K562 (cell line): ENCODE results near the gene TPO. TPM values are rescaled to one million over a fixed set of nuclear protein-coding genes. Genes with fewer than 3 reads are reported as not detected.
"Not testable (repeated sequence)": the region's sequence is repeated elsewhere in the genome, so short reads cannot be mapped to it uniquely, and the experiment has no call there.

Experiments used
- ATAC-seq: fragments of 200-7000 bp; cut with Tn5 transposase; 3 replicates; pipeline ENCODE4 v1.9.1; 2020; ENCODE audit warnings: moderate library complexity
- BruUV-seq: library from RNA; stranded (reverse); fragments of 400-500 nt; replicated peaks from 2 replicates; lab custom pipeline; 2021; lab: Mats Ljungman, UMichigan
- CTCF ChIA-PET: fragments of 300-600 bp; formaldehyde crosslinking; extraction: SDS; loops from one replicate; lab custom pipeline; 2021; ENCODE audit warnings: low intra/inter-chr PET ratio; lab: Yijun Ruan, JAX
- POLR2A ChIA-PET: fragments of 300-600, 350-650 bp; sonication (Branson Sonifier 250); formaldehyde crosslinking; extraction: SDS; loops from one replicate; lab custom pipeline; 2021; ENCODE audit warnings: antibody characterized with exemption, inconsistent platforms; lab: Yijun Ruan, JAX
- DNase-seq, 4 experiments: peaks; one replicate each; pipeline versions ENCODE4 v3.0.0 to v3.0.0-alpha.2; 2011 to 2018; ENCODE audit warnings: low spot score in 3 of 4, mixed read lengths in 3 of 4; ENCODE audit errors: extremely low read depth in 1 of 4
- FAIRE-seq: peaks from 2 replicates; lab custom pipeline; 2011; peaks lifted over from hg19 to GRCh38; lab: Jason Lieb, UNC
- H2AFZ ChIP-seq: 2 replicates; pipeline ENCODE4 v1.6.0; 2011; ENCODE audit warnings: low read depth, low read length, control low read depth, inconsistent platforms
- H3K27ac ChIP-seq: fragments of 200-600 bp; 3 replicates; pipeline ENCODE4 v1.8.0; 2011; ENCODE audit warnings: low read depth, mild to moderate bottlenecking, control low read depth, inconsistent platforms, low read length, moderate library complexity, mixed read lengths; ENCODE audit errors: extremely low read depth
- H3K27me3 ChIP-seq, 2 experiments: fragments of 300-600 bp in 1 of 2; 2 replicates in 1 of 2; 3 replicates in 1 of 2; pipeline versions ENCODE4 v1.6.0 to v1.8.0; 2011; ENCODE audit warnings: inconsistent platforms in 2 of 2, low read length in 2 of 2, mild to moderate bottlenecking in 1 of 2, mixed read lengths in 1 of 2, moderate library complexity in 1 of 2; ENCODE audit not compliant: control insufficient read depth in 2 of 2, insufficient read depth in 2 of 2
- H3K36me3 ChIP-seq: fragments of 300-600 bp; 3 replicates; pipeline ENCODE4 v1.8.0; 2011; ENCODE audit warnings: mild to moderate bottlenecking, low read length, inconsistent platforms; ENCODE audit not compliant: control insufficient read depth, insufficient read depth
- H3K4me1 ChIP-seq, 2 experiments: fragments of 200-600 bp in 1 of 2; replicated peaks in 1 of 2; 2 replicates in 1 of 2; 3 replicates in 1 of 2; pipeline versions ENCODE4 v1.5.1 to v1.8.0; 2011; ENCODE audit warnings: inconsistent platforms in 2 of 2, low read length in 2 of 2, mild to moderate bottlenecking in 1 of 2, mixed read lengths in 1 of 2, moderate library complexity in 1 of 2; ENCODE audit not compliant: control insufficient read depth in 2 of 2, insufficient read depth in 2 of 2
- H3K4me2 ChIP-seq: 2 replicates; pipeline ENCODE4 v1.6.1; 2011; ENCODE audit warnings: low read length, control low read depth, inconsistent platforms, mixed read lengths; ENCODE audit not compliant: insufficient read depth
- H3K4me3 ChIP-seq: fragments of 200-600 bp; sonication (generic), shearing (Covaris generic); 2 replicates; pipeline ENCODE4 v1.5.1; 2016; ENCODE audit warnings: control low read depth, inconsistent platforms
- H3K79me2 ChIP-seq: fragments of 200-600 bp; 3 replicates; pipeline ENCODE4 v1.8.0; 2011; ENCODE audit warnings: low read length, inconsistent platforms; ENCODE audit not compliant: control insufficient read depth, insufficient read depth
- H3K9ac ChIP-seq, 2 experiments: 2 replicates each; pipeline versions ENCODE4 v1.6.0 to v1.6.1; 2011; ENCODE audit warnings: low read depth in 2 of 2, low read length in 2 of 2, control low read depth in 1 of 2, inconsistent platforms in 1 of 2, mild to moderate bottlenecking in 1 of 2, mixed read lengths in 1 of 2; ENCODE audit not compliant: insufficient read depth in 1 of 2
- H3K9me1 ChIP-seq: one replicate; pipeline ENCODE4 v1.6.0; 2011; ENCODE audit warnings: inconsistent platforms, mild to moderate bottlenecking, low read length, moderate library complexity; ENCODE audit not compliant: control insufficient read depth, insufficient read depth
- H3K9me3 ChIP-seq: replicated peaks from 2 replicates; pipeline ENCODE4 v1.5.1; 2011; ENCODE audit warnings: low read depth, low read length, inconsistent platforms; ENCODE audit not compliant: control insufficient read depth, insufficient read depth
- H4K20me1 ChIP-seq: replicated peaks from 2 replicates; pipeline ENCODE4 v1.6.1; 2011; ENCODE audit warnings: low read length, inconsistent platforms, mixed read lengths; ENCODE audit not compliant: control insufficient read depth, insufficient read depth
- JUN ChIP-seq, 2 experiments: sonication (generic) in 1 of 2; formaldehyde crosslinking in 1 of 2; IDR thresholded peaks; 2 replicates each; pipeline versions ENCODE4 v1.6.1 to v1.8.0; 2012 to 2022; ENCODE audit warnings: borderline replicate concordance in 2 of 2, mild to moderate bottlenecking in 2 of 2, improper control_type of control experiment in 1 of 2, low read depth in 1 of 2, low read length in 1 of 2, missing genetic modification reagents in 1 of 2
- KDM2B ChIP-seq: fragments of 250-450 bp; sonication (Bioruptor Pico); IDR thresholded peaks from 2 replicates; pipeline ENCODE4 v1.8.0; 2021; ENCODE audit warnings: mild to moderate bottlenecking, moderate library complexity
- MBD1 ChIP-seq: fragments of 250-450 bp; sonication (Bioruptor Pico); IDR thresholded peaks from 2 replicates; pipeline ENCODE4 v1.8.0; 2022; ENCODE audit warnings: inconsistent platforms
- MEIS2 ChIP-seq: fragments of 450-650 bp; IDR thresholded peaks from 2 replicates; pipeline ENCODE4 v1.6.1; 2014; ENCODE audit warnings: mild to moderate bottlenecking; ENCODE audit not compliant: partially characterized antibody
- POLR3A ChIP-seq: IDR thresholded peaks from 2 replicates; pipeline ENCODE4 v1.6.1; 2011; ENCODE audit warnings: borderline replicate concordance, mild to moderate bottlenecking, moderate library complexity; ENCODE audit not compliant: insufficient read length, insufficient read depth; ENCODE audit errors: extremely low read depth
- RBM39 ChIP-seq: fragments of 200-400 bp; formaldehyde crosslinking; optimal IDR thresholded peaks from 2 replicates; pipeline ENCODE3; 2018; ENCODE audit warnings: low read depth, low read length
- SIRT6 ChIP-seq: IDR thresholded peaks from one replicate; pipeline ENCODE4 v1.6.1; 2012; ENCODE audit warnings: low read depth, mild to moderate bottlenecking, control low read depth, inconsistent platforms, low read length, moderate library complexity
- XRCC4 ChIP-seq: IDR thresholded peaks from one replicate; pipeline ENCODE4 v1.6.1; 2011; ENCODE audit not compliant: insufficient read depth, insufficient read length; ENCODE audit errors: extremely low read depth
- ZBTB17 ChIP-seq: fragments of 450-650 bp; formaldehyde crosslinking; IDR thresholded peaks from 2 replicates; pipeline ENCODE4 v1.4.0; 2020; ENCODE audit warnings: mild to moderate bottlenecking
- ZNF146 ChIP-seq: IDR thresholded peaks from one replicate; pipeline ENCODE4 v1.6.1; 2018; ENCODE audit warnings: missing compliant biosample characterization; ENCODE audit not compliant: unreplicated experiment
- ZNF408 ChIP-seq: fragments of 250-450 bp; sonication (Bioruptor Pico); IDR thresholded peaks from 2 replicates; pipeline ENCODE4 v1.4.0; 2020; ENCODE audit warnings: low read depth, mild to moderate bottlenecking, moderate library complexity
- WGBS: fragments of 100-300 bp; shearing (Covaris generic); methylation state at CpG from one replicate; pipeline ENCODE4 v1.1.6; 2016; ENCODE audit warnings: low coverage, mixed read lengths; ENCODE audit not compliant: insufficient coverage; ENCODE audit errors: missing lambda C conversion rate; 5-methylcytosine and 5-hydroxymethylcytosine counted together
- in situ Hi-C: fragments of 300-500 bp; cut with MboI; formaldehyde crosslinking; loops from 4 replicates; pipeline ENCODE4 v1.15.0; 2018; ENCODE audit warnings: inconsistent platforms, mixed read lengths
- intact Hi-C: fragments of 100-400 bp; cut with micrococcal nuclease; formaldehyde crosslinking; loops from 2 replicates; pipeline ENCODE4 v1.14.2; 2022
- polyA plus RNA-seq, 8 experiments: library from polyadenylated mRNA; depleted of rRNA in 4 of 8; stranded (reverse) in 5 of 8; unstranded in 3 of 8; fragments of >200 nt; fragmentation: Nextera tagmentation in 2 of 8; fragmentation: Illumina TruSeq in 1 of 8; extraction: Ambion mirVana in 2 of 8; extraction: Trizol in 1 of 8; gene quantifications; 2 replicates each; pipeline versions ENCODE4 v1.2.1 to v1.2.3, GENCODE V29; 2011 to 2014; ENCODE audit warnings: inconsistent platforms in 1 of 8, missing spikeins in 1 of 8
- total RNA-seq, 7 experiments: library from RNA; depleted of rRNA in 6 of 7; stranded (reverse); fragments of >200 nt in 6 of 7; fragmentation: Illumina TruSeq in 2 of 7; extraction: Trizol in 2 of 7; gene quantifications; 2 replicates each; pipeline versions ENCODE4 v1.2.1 to v1.2.3, GENCODE V29; 2011 to 2021; ENCODE audit warnings: low replicate concordance in 1 of 7
- TF ChIP-seq, protein P1 (sequence below): sonication (generic); formaldehyde crosslinking; IDR thresholded peaks from 2 replicates; pipeline ENCODE4 v1.8.1; 2022; ENCODE audit warnings: missing genetic modification reagents

TPO gene
- total and polyA plus RNA-seq, 9 of the 15 experiments (the other 6 are each of a cell fraction or from before 2014, with no cell fraction given) = not detected

GRCh38 chr2:1568345-1568668 is 155.0 kb downstream of the TPO start:
- H3K9me1 ChIP-seq, FAIRE-seq: not testable (repeated sequence)

DNA sequence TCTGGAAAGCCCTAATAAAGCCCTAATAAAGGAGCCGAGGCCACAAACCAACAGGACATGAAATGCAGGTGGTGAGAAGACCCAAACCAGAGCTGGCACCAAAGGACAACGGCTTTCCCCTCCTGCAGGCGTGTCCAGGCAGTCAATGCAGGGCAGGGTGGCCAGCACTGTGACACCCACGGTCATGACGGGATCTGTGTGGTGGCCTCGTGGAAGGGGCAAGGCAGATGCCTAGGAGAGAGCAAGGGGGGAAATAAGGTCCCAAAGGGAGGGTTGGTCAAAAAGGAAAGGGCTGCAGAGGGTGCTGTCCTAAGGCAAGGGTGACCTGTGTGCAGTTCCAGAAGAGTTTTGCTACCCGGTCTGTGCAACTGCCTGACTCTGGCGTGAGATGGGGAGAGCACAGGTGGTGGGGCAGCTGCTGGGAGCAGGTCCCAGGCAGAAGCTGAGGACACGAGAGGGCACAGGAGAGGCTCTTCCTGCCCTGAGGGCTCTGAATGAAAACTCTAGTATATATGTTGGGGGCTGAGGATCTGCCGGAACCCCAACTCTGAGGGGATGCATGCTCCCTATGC is 156.7 kb downstream of the TPO start:
- no peaks in the 10 kb centered on the region for H4K20me1 ChIP-seq
- no peaks in the 10 kb centered on the region for H3K9me3 ChIP-seq
- FAIRE-seq = no peak
- H3K9me1 ChIP-seq = no peaks in the 10 kb centered on the region
- H2AFZ ChIP-seq = no peak overlapping the region
- no peak overlapping the region for H3K9ac ChIP-seq
- no peak for DNase-seq
- ChIA-PET POLR2A (interaction anchor here (0.5 to 0.6 kb wide), 2 partner anchors 223 to 1458 kb away, joined by 3 to 4 read pairs; no protein-coding TSS in a partner anchor), CTCF (no interaction called here)
- BruUV-seq = no TSS peak
- 2% methylated on average over 8 of the region's 10 CpGs for WGBS
- intact Hi-C loops (no loop called here), in situ Hi-C loops (no loop called here)
- no peaks in the 10 kb centered on the region for H3K79me2 ChIP-seq
- no peaks in the 10 kb centered on the region for H3K36me3 ChIP-seq
- no peak overlapping the region for H3K27ac ChIP-seq
- H3K27me3 ChIP-seq = peaks cover 0 to 12% of the 10 kb centered on the region in 2 experiments; a peak in 2 of 5 replicates
- H3K4me2 ChIP-seq = no peak overlapping the region
- no peak for ATAC-seq
- H3K4me3 ChIP-seq = no peak overlapping the region
- H3K4me1 ChIP-seq = no peaks in the 10 kb centered on the region
- no peak for TF ChIP-seq KDM2B (CRISPR knock-in tag)
- no peak for TF ChIP-seq MEIS2
- no peak for TF ChIP-seq MBD1 (CRISPR knock-in tag)
- TF ChIP-seq POLR3A = no peak
- no peak for TF ChIP-seq RBM39
- TF ChIP-seq JUN (IDR thresholded peaks at IDR 0.05; ENCODE audit: borderline replicate concordance, low read depth, low read length) = no peak
- no peak for TF ChIP-seq JUN (CRISPR knock-in tag; IDR thresholded peaks at IDR 0.05; ENCODE audit: borderline replicate concordance)
- no peak for TF ChIP-seq ZBTB17 (CRISPR knock-in tag)
- no peak for TF ChIP-seq SIRT6
- no peak for TF ChIP-seq XRCC4
- TF ChIP-seq, protein P1, sequence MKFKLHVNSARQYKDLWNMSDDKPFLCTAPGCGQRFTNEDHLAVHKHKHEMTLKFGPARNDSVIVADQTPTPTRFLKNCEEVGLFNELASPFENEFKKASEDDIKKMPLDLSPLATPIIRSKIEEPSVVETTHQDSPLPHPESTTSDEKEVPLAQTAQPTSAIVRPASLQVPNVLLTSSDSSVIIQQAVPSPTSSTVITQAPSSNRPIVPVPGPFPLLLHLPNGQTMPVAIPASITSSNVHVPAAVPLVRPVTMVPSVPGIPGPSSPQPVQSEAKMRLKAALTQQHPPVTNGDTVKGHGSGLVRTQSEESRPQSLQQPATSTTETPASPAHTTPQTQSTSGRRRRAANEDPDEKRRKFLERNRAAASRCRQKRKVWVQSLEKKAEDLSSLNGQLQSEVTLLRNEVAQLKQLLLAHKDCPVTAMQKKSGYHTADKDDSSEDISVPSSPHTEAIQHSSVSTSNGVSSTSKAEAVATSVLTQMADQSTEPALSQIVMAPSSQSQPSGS (CRISPR knock-in tag) = no peak
- no peak for TF ChIP-seq ZNF408 (CRISPR knock-in tag)
- no peak for TF ChIP-seq ZNF146

More at GRCh38 chr2:1568345-1568668, 155.0 kb downstream of the TPO start:
- in situ Hi-C loops, DNase-seq, H3K27ac ChIP-seq, H3K4me3 ChIP-seq, H3K9me3 ChIP-seq, H2AFZ ChIP-seq, intact Hi-C loops, H3K4me2 ChIP-seq, CTCF ChIA-PET, H3K9ac ChIP-seq, H4K20me1 ChIP-seq, POLR2A ChIA-PET, H3K4me1 ChIP-seq, H3K79me2 ChIP-seq, ATAC-seq, H3K36me3 ChIP-seq, BruUV-seq: not testable (repeated sequence)
- H3K27me3 ChIP-seq = peaks cover 0 to 12% of the 10 kb centered on the region in 2 experiments; a peak in 2 of 5 replicates
- WGBS = 80% methylated on average over 1 of the region's 39 CpGs
